Measurements from ENCODE around the gene RNF38.
A peak's percentile ranks its signal among the peaks of the same experiment; 100 is the strongest.
"Not testable (repeated sequence)": the region's sequence is repeated elsewhere in the genome, so short reads cannot be mapped to it uniquely, and the experiment has no call there.

Gene RNF38

DNA sequence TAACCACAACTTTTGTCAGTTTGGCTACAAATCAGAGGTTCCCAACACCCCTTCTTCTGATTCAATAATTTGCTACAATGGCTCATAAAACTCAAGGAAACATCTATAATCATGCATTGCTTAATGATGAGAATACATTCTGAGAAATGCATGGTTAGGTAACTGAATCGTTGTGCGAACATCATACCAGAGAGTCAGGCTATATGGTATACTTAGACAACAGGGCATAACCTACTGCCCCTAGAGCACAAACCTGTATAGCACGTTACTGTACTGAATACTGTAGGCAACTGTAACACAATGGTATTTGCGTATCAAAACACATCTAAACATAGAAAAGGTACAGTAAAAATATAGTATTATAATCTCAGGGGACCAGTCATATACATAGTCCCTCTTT lies 31.0 kb upstream of the RNF38 start:
- FAIRE-seq = no peak
- TF ChIP-seq POLR2A (IDR thresholded peaks at IDR 0.05; ENCODE audit: low read depth, low read length) (no peak), TAF1 (IDR thresholded peaks at IDR 0.05; ENCODE audit: borderline replicate concordance, low read depth, low read length) (no peak), POLR2AphosphoS5 (IDR thresholded peaks at IDR 0.05; ENCODE audit: low read depth, low read length) (no peak)

DNA sequence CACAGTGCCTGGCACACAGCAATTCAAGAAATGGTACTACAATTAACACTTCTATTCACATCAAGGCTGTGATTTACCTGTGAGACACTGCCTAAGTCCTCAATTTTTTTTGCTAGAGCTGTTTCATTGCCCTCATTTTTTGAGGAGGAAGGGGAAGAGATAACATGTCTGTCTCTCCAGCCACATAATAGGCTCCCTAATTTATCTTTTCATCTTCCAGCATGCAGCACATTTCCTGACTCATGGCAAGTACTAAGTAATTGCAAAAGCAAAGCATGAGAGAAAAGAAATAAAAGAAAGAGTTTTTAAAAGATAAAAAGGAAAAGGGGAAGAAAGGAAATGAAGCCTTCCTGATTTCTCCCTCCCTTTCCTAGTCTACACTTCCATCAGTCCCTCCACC lies 26.9 kb upstream of the RNF38 start:
- no peak for FAIRE-seq
- no peak for TF ChIP-seq POLR2A (IDR thresholded peaks at IDR 0.05; ENCODE audit: low read depth, low read length)
- TF ChIP-seq TAF1 (IDR thresholded peaks at IDR 0.05; ENCODE audit: borderline replicate concordance, low read depth, low read length) = no peak
- no peak for TF ChIP-seq POLR2AphosphoS5 (IDR thresholded peaks at IDR 0.05; ENCODE audit: low read depth, low read length)
- DNase-seq (ENCODE audit: insufficient read length) = no peak

More for the DNA sequence above, 31.0 kb upstream of the RNF38 start:
- DNase-seq (ENCODE audit: insufficient read length) = no peak

- no peak for FAIRE-seq
- no peak for TF ChIP-seq POLR2AphosphoS5 (IDR thresholded peaks at IDR 0.05; ENCODE audit: low read depth, low read length)
- TF ChIP-seq POLR2A (IDR thresholded peaks at IDR 0.05; ENCODE audit: low read depth, low read length) = no peak
- no peak for TF ChIP-seq TAF1 (IDR thresholded peaks at IDR 0.05; ENCODE audit: borderline replicate concordance, low read depth, low read length)
- no peak for DNase-seq (ENCODE audit: insufficient read length)
These were observed 26.3 kb upstream of the RNF38 start for GRCh38 chr9:36426348-36426747.

GRCh38 chr9:36424289-36425055 lies 24.4 kb upstream of the RNF38 start:
- FAIRE-seq (no peak), DNase-seq (ENCODE audit: insufficient read length) (no peak)
- TF ChIP-seq POLR2A (IDR thresholded peaks at IDR 0.05; ENCODE audit: low read depth, low read length) (no peak), TAF1 (IDR thresholded peaks at IDR 0.05; ENCODE audit: borderline replicate concordance, low read depth, low read length) (no peak), POLR2AphosphoS5 (IDR thresholded peaks at IDR 0.05; ENCODE audit: low read depth, low read length) (no peak)

GRCh38 chr9:36423206-36423605 lies 23.1 kb upstream of the RNF38 start:
- DNase-seq (ENCODE audit: insufficient read length) (no peak), FAIRE-seq (no peak)
- TF ChIP-seq POLR2AphosphoS5 (IDR thresholded peaks at IDR 0.05; ENCODE audit: low read depth, low read length) = no peak
- TF ChIP-seq POLR2A (IDR thresholded peaks at IDR 0.05; ENCODE audit: low read depth, low read length) = no peak
- TF ChIP-seq TAF1 (IDR thresholded peaks at IDR 0.05; ENCODE audit: borderline replicate concordance, low read depth, low read length) = no peak

GRCh38 chr9:36416890-36417289 lies 16.8 kb upstream of the RNF38 start:
- no peak for FAIRE-seq
- TF ChIP-seq POLR2A (IDR thresholded peaks at IDR 0.05; ENCODE audit: low read depth, low read length) = no peak
- TF ChIP-seq POLR2AphosphoS5 (IDR thresholded peaks at IDR 0.05; ENCODE audit: low read depth, low read length) = no peak
- no peak for TF ChIP-seq TAF1 (IDR thresholded peaks at IDR 0.05; ENCODE audit: borderline replicate concordance, low read depth, low read length)
- no peak for DNase-seq (ENCODE audit: insufficient read length)

GRCh38 chr9:36415822-36416525 lies 15.9 kb upstream of the RNF38 start:
- TF ChIP-seq POLR2A (IDR thresholded peaks at IDR 0.05; ENCODE audit: low read depth, low read length) (no peak), TAF1 (IDR thresholded peaks at IDR 0.05; ENCODE audit: borderline replicate concordance, low read depth, low read length) (no peak), POLR2AphosphoS5 (IDR thresholded peaks at IDR 0.05; ENCODE audit: low read depth, low read length) (no peak)
- DNase-seq (ENCODE audit: insufficient read length) (no peak), FAIRE-seq (peak; percentile 73)

- DNase-seq (ENCODE audit: insufficient read length); FAIRE-seq: not testable (repeated sequence)
These were observed 11.3 kb upstream of the RNF38 start for GRCh38 chr9:36411410-36411809.

DNA sequence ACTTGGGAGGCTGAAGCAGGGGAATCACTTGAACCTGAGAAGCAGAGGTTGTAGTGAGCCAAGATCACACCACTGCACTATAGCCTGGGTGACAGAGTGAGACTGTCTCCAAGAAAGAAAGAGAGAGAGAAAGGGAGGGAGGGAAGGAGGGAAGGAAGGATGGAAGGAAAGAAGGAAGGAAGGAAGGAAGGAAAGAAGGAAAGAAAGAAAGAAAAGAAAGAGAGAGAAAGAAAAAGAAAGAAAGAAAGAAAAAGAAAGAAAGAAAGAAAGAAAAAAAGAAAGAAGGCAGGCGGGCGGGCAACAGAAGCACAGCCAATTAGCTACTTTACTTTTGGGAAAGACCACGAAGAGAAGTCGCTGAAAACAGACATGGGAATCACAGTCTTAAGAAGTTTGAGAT lies 9.0 kb upstream of the RNF38 start:
- FAIRE-seq; DNase-seq (ENCODE audit: insufficient read length): not testable (repeated sequence)

DNA sequence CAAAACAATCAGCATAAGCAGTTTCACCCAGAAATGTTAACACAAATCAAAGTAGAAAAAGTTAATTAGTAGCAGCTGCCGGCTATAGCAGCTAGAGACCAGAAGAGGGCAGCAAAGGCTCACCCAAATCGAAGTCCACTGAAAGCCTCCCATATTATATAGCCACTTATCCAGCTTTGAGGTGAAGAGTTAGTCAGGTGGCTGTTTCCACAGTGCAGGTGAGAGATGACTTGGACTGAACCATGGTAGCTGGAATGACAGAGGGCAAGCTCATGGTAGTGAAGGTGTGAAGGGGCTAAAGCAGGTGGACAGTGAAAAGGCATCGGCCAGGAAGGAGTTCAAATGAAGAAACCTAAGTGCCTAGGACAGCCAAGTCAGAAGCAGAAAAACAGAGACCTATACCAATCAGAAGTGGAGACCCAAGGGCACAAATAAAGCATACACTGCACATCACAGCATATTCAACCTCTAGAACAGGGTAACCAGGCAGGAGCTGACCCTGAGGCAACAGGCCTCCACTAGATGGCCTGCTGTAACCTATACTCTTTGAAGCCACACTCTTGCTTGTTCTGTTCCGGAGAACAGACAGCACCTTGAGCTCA lies 7.2 kb upstream of the RNF38 start:
- no peak for TF ChIP-seq TAF1 (IDR thresholded peaks at IDR 0.05; ENCODE audit: borderline replicate concordance, low read depth, low read length)
- no peak for TF ChIP-seq POLR2A (IDR thresholded peaks at IDR 0.05; ENCODE audit: low read depth, low read length)
- TF ChIP-seq POLR2AphosphoS5 (IDR thresholded peaks at IDR 0.05; ENCODE audit: low read depth, low read length) = no peak
- FAIRE-seq = peak; percentile 96
- no peak for DNase-seq (ENCODE audit: insufficient read length)

DNA sequence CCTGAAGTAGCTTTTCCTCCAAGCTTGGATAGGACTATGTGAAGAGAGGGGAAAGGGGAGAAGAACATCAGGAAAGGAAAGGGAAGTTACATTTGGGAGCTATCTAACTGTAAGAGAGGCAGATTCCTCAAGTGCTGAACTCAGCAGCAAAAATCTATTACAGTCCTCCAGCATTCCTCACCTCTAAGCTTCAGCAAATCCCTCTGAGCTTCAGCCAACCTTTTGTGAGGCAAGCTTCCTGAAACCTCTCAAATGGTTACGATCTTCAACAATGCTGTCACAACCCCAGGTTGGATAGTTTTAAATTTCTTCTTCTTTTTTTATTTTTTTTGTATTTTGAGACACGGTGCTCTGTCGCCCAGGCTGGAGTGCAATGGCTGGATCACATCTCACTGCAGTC lies 2.5 kb upstream of the RNF38 start:
- TF ChIP-seq POLR2AphosphoS5 (IDR thresholded peaks at IDR 0.05; ENCODE audit: low read depth, low read length) (no peak), POLR2A (IDR thresholded peaks at IDR 0.05; ENCODE audit: low read depth, low read length) (no peak), TAF1 (IDR thresholded peaks at IDR 0.05; ENCODE audit: borderline replicate concordance, low read depth, low read length) (no peak)
- FAIRE-seq (no peak), DNase-seq (ENCODE audit: insufficient read length) (no peak)

- FAIRE-seq (no peak), DNase-seq (ENCODE audit: insufficient read length) (no peak)
- TF ChIP-seq POLR2A (IDR thresholded peaks at IDR 0.05; ENCODE audit: low read depth, low read length) (no peak), TAF1 (IDR thresholded peaks at IDR 0.05; ENCODE audit: borderline replicate concordance, low read depth, low read length) (no peak)
These were observed 1.9 kb upstream of the RNF38 start for GRCh38 chr9:36401897-36402480.

All from GM12892 (cell line).